NCI-H748 (cell line): ENCODE data around the gene SNX14.

Source experiments
- DNase-seq: peaks from one replicate; lab custom pipeline; 2025; ENCODE audit not compliant: unreplicated experiment; lab: John Stamatoyannopoulos, UW

SNX14 gene

DNA sequence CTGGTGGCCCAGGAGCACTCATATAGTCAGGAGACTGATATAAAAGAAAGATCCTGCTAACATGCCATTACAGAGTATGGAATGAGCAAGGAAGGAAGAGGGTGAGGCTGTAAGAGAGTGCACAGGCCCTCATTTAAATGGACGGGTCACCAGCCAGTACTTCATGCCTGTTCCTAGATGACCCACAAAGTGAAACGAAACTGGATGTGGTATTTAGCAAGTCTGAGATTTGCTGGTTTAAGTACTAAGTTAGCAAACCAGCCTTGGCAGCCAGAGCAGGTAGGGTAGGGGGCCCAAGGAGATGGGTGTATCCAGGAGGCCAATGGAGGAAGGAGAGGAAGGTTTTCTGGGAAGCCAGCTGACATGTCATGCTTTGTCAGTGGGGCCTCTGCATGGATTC lies 127.9 kb downstream of the SNX14 start:
- no peak for DNase-seq

GRCh38 chr6:85464722-85465150 lies 128.9 kb downstream of the SNX14 start:
- DNase-seq, result no peak

GRCh38 chr6:85464260-85464644 lies 129.4 kb downstream of the SNX14 start:
- DNase-seq, result no peak

DNA sequence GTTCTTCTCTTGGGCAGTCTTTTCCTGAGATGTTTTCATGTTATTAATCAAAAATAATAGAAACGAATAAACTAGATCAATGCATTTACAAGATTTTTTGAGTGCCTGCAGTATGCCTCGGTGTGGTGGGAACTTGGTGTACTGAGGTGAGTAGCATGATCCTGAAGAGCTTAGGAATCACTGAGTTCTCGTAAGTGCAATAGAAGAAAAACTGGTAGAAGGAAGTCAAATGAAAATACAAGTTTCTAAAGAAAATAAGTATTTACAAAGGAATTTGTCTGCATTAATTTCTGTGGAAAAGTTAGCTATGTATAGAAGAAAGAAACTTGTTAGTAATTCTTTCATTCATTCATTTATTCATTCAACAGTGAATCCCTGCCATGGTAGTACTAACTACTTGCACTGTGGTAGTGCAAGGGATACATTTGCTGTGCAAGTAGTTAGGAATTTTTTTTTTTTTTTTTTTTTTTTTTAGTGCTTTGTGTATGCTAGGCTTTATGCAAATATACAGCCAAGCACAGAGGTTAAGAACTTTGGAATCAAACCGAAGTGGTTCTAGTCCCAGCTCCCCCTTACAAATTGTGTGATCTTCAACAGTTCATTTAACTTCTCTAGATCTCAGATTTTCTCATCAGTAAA lies 129.9 kb downstream of the SNX14 start:
- no peak for DNase-seq

GRCh38 chr6:85462673-85463072 lies 131.0 kb downstream of the SNX14 start:
- DNase-seq, result no peak

- DNase-seq, result no peak
Observed at GRCh38 chr6:85461798-85462170, 131.9 kb downstream of the SNX14 start.

DNA sequence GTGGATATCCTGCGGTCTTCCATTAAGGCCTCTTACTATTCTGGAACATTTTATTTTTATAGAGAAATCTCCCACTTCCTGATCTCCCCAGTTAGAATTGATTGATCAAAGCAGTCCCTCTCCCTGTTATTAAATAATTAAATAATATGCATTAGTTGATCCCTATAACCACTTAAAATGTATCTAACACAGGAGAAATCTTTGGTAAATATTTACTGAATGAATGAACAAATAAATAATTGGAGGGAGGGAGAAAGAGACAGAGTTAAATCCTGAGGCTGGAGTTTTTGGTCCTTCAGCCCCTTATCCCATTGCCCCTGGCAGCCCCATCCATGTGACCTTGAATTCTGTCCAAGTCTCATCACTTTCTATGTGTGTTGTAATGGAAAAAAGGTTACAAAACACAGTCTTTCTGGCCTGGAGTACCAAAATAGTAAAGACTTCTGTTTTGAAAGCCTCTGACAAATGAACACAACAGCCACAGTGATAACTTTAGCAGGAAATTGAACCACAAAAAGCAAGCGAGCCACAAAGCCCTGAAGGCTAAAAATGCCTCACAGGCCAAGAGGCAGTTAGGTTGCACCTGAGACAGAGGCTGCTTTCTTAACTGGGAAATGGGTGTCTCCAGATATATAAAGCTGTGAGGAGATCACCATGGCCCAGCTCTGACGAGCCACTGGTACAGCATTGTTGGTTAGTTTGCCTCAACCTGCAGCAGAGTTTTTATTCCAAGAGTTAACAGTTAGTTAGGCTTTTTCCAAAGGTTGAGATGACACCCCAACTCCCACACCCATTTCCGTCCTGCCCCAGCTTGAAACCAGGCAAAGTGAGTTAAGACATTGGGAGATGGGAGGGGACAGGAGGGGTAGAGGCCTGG lies 132.5 kb downstream of the SNX14 start:
- DNase-seq, result no peak

DNA sequence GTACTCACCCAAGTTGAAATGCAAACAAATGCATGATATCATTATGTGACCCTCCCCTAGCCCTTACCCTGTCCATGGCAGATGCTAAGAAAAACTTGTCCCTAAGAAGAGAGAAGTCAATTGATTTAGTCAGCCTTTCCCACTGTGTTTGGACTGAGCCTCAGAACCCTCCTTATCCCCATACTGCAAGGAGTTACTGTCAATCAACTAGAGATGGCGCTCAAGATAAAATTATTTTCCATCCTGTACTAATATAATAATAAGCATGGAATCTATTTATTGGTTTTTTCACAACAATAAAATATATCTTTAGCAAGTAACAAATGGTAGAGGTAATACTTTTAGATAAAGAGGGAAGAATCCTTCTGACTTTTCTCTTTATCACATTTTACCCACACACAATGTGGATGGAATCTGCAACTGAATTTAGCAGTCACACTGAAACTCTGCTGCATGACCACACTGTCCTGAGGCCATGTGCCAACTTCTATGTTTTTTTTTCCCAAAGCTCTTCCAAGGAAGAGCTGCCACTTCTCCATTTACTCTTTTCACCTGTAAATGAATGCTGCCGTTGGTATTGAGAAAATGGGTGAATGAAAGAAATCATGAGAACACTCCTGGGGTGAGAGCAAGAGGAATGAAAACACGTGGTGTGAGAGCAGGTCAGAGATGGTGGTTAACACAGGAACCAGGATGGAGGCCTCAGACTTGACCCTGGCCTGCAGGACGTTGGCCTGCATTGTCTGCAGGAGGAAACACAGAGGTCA lies 133.3 kb downstream of the SNX14 start:
- no peak for DNase-seq

GRCh38 chr6:85459224-85459901 lies 134.3 kb downstream of the SNX14 start:
- DNase-seq, result no peak

DNA sequence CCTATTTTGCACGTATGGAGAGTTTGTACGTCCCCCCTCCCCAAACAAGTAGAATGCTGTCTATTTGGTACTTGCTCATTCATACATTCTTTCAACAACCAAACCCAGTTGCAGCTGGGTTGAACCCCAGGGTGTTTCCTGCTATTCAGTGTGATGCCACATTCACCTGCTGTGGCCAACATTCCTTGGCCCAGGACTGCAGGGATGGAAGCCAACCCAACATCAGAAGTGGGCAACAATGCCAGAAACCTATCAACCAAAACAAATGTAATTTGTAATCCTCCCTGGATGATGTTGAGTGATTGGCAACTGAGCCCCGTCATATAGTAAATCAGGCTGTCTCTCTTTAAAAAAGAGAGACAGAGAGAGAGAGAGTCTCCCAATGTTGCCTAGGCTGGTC lies 134.9 kb downstream of the SNX14 start:
- DNase-seq, result no peak

DNA sequence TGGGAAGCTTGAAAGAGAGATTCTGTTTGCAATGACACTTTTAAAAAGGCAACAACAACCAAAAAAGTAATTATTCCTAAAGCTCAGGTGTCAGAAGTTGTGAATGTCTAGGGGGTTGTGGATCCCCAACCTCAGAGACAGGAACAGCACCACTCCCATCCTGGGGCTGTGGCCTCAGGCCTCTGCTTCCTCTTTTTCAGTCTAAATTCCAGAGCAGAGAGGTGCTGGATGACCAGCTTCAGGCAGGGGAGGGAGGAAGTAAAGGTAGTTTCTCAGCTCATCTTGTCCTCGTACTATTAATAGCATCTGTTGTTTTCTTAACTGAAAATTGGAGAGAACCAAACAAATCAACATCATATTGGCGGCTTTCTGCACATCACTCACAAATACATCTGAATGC lies 135.5 kb downstream of the SNX14 start:
- DNase-seq, result no peak

DNA sequence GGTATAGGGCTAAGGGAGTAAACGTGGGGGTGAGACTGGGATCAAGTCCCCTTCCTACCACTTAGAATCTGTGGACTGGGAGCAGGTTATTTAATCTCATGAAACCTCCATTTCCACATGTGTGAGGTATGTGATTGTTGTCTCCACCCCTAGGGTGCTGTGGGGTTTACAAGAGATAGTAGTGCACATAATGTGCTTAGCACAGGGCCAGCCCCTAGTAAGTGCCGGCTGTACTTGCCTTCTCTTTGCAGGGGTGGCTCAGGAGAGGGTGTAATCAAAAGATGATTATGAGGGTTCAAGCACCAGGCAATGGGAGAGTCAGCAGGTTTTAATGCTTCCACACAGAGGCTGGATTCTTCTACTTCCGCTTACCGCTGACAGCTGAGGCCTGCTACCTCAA lies 136.9 kb downstream of the SNX14 start:
- DNase-seq, result no peak
